ENCODE measurements around the gene TPO. TPM values are rescaled to one million over a fixed set of nuclear protein-coding genes. Genes with fewer than 3 reads are reported as not detected.

TPO gene
- total RNA-seq, 3 donors from 2014 or later: 1.3 to 5.7 (median 2.3) TPM

DNA sequence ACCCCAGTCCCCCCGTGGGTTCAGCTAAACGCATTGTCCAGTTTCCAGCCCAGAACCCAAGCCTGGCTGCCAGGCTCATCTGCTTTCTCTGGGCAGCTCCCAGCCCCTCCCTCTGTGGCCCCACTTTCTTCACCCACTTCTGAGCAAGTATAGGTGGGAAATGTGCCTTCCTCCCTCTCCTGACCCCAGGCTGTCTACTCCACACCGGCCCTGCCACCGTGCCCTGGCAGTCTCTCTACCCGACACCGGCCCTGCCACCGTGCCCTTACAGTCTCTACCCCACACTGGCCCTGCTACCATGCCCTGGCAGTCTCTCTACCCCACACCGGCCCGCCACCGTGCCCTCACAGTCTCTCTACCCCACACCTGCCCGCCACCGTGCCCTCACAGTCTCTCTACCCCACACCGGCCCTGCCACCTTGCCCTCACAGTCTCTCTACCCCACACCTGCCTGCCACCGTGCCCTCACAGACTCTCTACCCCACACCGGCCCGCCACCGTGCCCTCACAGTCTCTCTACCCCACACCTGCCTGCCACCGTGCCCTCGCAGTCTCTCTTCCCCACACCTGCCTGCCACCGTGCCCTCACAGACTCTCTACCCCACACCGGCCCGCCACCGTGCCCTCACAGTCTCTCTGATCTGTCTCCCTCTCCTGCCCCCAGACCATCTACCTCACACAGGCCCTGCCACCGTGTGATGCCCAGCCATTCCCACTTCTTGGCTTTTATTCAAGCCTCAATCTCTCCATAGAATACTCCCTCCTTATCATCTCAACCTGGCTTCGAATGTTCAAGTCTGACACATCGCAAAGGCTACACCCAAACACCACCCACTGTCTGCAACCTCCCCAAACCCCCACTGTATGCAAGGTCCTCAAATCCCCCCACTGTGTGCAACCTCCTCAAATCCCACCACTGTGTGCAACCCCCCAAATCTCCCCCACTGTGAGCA lies 108.9 kb downstream of the TPO start:
- DNase-seq (peak in 1 of 3 donors; percentile 22), ATAC-seq (no peak)
- no peak for TF ChIP-seq CTCF (IDR thresholded peaks at IDR 0.05)

GRCh38 chr2:1527153-1527992 lies 114.1 kb downstream of the TPO start:
- no peak overlapping the region for H3K4me3 ChIP-seq
- intact Hi-C loops (cut with DNase I, micrococcal nuclease): no loop called here
- ATAC-seq (no peak), DNase-seq (peak in 1 of 3 donors; percentile 22)
- H3K9me3 ChIP-seq: no peaks in the 10 kb centered on the region
- H3K4me1 ChIP-seq (ENCODE audit: low read depth): no peaks in the 10 kb centered on the region
- H3K36me3 ChIP-seq (ENCODE audit: low read depth): no peaks in the 10 kb centered on the region
- TF ChIP-seq CTCF (IDR thresholded peaks at IDR 0.05): no peak

More for the DNA sequence above, 108.9 kb downstream of the TPO start:
- H3K4me1 ChIP-seq (ENCODE audit: low read depth): no peaks in the 10 kb centered on the region
- H3K36me3 ChIP-seq (ENCODE audit: low read depth): no peaks in the 10 kb centered on the region
- no peaks in the 10 kb centered on the region for H3K9me3 ChIP-seq
- intact Hi-C loops (cut with DNase I, micrococcal nuclease): no loop called here
- H3K4me3 ChIP-seq: no peak overlapping the region

GRCh38 chr2:1528273-1529064 lies 115.2 kb downstream of the TPO start:
- H3K4me3 ChIP-seq: no peak overlapping the region
- H3K4me1 ChIP-seq (ENCODE audit: low read depth): no peaks in the 10 kb centered on the region
- no peak for TF ChIP-seq CTCF (IDR thresholded peaks at IDR 0.05)
- H3K9me3 ChIP-seq: no peaks in the 10 kb centered on the region
- intact Hi-C loops (cut with DNase I, micrococcal nuclease): no loop called here
- DNase-seq (no peak), ATAC-seq (no peak)
- H3K36me3 ChIP-seq (ENCODE audit: low read depth): no peaks in the 10 kb centered on the region

DNA sequence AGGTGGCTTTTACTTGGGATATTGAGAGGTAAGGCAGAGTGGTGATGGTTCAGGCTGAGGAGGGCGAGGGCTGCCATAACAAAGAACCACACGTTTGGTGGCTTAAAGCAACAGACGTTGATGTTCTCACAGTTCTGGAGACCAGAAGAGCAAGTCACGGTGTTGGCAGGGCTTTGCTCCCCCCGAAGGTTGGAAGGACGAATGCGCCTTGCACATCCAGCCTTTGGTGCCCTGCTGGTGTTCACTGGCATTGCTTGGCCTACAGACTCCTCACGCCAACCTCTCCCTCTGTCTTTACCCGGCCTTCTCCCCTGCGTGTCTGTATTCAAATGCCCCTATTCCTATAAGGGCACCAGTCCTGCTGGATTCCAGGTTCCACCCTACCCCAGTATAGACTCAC lies 125.4 kb downstream of the TPO start:
- TF ChIP-seq CTCF (IDR thresholded peaks at IDR 0.05): no peak
- H3K4me1 ChIP-seq (ENCODE audit: low read depth): no peaks in the 10 kb centered on the region
- DNase-seq: no peak
- ATAC-seq: no peak
- H3K9me3 ChIP-seq: no peaks in the 10 kb centered on the region
- no peaks in the 10 kb centered on the region for H3K36me3 ChIP-seq (ENCODE audit: low read depth)
- no peak overlapping the region for H3K4me3 ChIP-seq
- intact Hi-C loops (cut with DNase I, micrococcal nuclease): no loop called here

DNA sequence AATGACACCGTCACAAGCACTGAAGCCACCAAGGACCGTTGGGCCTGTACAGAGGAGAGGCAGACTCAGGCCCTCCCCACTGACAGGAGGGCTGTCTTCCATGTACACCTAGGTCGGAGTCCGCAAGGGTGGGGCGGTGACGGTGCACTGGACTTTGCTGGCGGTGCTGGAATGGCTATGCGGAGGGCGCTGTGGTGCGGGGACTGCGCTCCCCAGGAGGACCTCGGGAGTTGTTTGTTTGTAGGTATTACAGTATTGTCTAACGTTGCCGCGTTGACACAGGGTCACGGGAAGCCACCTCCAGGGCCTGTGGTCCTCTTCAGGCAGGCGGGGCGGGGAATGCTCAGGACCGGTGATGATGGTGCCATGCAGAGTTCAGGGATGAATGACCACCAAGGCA lies 126.2 kb downstream of the TPO start:
- no peak overlapping the region for H3K4me3 ChIP-seq
- intact Hi-C loops (cut with DNase I, micrococcal nuclease): no loop called here
- H3K36me3 ChIP-seq (ENCODE audit: low read depth): no peaks in the 10 kb centered on the region
- H3K4me1 ChIP-seq (ENCODE audit: low read depth): no peaks in the 10 kb centered on the region
- ATAC-seq (no peak), DNase-seq (no peak)
- no peak for TF ChIP-seq CTCF (IDR thresholded peaks at IDR 0.05)
- no peaks in the 10 kb centered on the region for H3K9me3 ChIP-seq

Measured in mucosa of descending colon (tissue), 3 donors.